Erythroblast (primary cell): Measurements from ENCODE around the gene CCL1.

Experiments
- GATA1 ChIP-seq: IDR thresholded peaks from 2 replicates; pipeline ENCODE4 v1.6.1; 2011; ENCODE audit warnings: low read depth, mild to moderate bottlenecking, control low read depth, low read length, moderate library complexity
- POLR2A ChIP-seq: IDR thresholded peaks from 2 replicates; pipeline ENCODE4 v1.6.1; 2011; ENCODE audit warnings: mild to moderate bottlenecking, low read length

DNA sequence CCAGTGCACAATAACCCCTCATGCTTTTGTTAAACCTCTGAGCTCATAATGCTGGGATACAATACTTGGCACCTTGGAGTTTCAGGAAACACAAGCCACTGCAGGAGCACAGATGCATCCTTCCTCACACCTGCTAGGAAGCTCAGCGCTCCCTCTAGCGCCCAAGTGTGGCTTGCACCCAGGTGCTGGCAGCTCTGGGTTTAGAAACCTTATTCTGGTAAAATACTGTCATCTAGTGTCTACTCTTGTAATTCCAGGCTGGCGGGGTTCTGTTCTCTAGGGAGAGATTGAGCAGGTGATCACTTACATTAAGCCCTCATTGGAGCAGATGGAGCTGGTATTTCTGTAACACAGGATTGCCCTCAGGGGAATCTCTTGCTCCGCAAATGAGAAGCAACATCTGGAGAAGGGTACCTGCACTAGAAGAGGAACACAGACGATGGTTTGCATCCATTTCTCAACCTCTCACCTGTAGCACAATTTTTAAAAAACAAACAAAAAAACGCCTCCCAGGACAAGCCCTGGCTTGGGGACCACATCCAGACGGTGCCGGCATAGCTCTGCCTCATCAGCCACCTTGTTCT is 1.5 kb downstream of the CCL1 start:
- TF ChIP-seq POLR2A (no peak), GATA1 (no peak)
